GM23338 (cell line): ENCODE measurements around the gene SLCO4A1. TPM values are rescaled to one million over a fixed set of nuclear protein-coding genes. Genes with fewer than 3 reads are reported as not detected.

ENCODE experiments used
- ATAC-seq: fragments of 200-7000 bp; cut with Tn5 transposase; 3 replicates; pipeline ENCODE4 v1.9.1; 2020
- DNase-seq: peaks from one replicate; pipeline ENCODE4 v3.0.0-alpha.2; 2015; ENCODE audit warnings: low spot score
- H2AFZ ChIP-seq: fragments of 200-600 bp; sonication (generic); 2 replicates; pipeline ENCODE4 v1.8.0; 2016; ENCODE audit warnings: antibody characterized with exemption, mild to moderate bottlenecking, moderate library complexity
- H3F3A ChIP-seq: fragments of 200-600 bp; sonication (generic); replicated peaks from 2 replicates; pipeline ENCODE4 v1.8.0; 2017; ENCODE audit warnings: antibody characterized with exemption, mixed run types, low read depth
- H3K27ac ChIP-seq: fragments of 200-600 bp; sonication (generic); 2 replicates; pipeline ENCODE4 v1.6.1; 2016; ENCODE audit warnings: low read depth
- H3K27me3 ChIP-seq: fragments of 200-600 bp; sonication (generic); 2 replicates; pipeline ENCODE4 v1.8.0; 2016; ENCODE audit warnings: mild to moderate bottlenecking, mixed run types, moderate library complexity; ENCODE audit not compliant: insufficient read depth
- H3K36me3 ChIP-seq: fragments of 200-600 bp; sonication (generic); 2 replicates; pipeline ENCODE4 v1.8.0; 2016; ENCODE audit warnings: mild to moderate bottlenecking; ENCODE audit not compliant: insufficient read depth
- H3K4me1 ChIP-seq: fragments of 200-600 bp; sonication (generic); 2 replicates; pipeline ENCODE4 v1.8.0; 2016; ENCODE audit warnings: mild to moderate bottlenecking, moderate library complexity; ENCODE audit not compliant: insufficient read depth
- H3K4me2 ChIP-seq: fragments of 200-600 bp; sonication (generic); 2 replicates; pipeline ENCODE4 v1.7.1; 2017; ENCODE audit warnings: mixed run types
- H3K4me3 ChIP-seq: fragments of 200-600 bp; sonication (generic); 2 replicates; pipeline ENCODE4 v1.6.1; 2016; ENCODE audit warnings: mixed run types
- H3K79me2 ChIP-seq: fragments of 200-600 bp; sonication (generic); replicated peaks from 2 replicates; pipeline ENCODE4 v1.8.0; 2017; ENCODE audit warnings: mild to moderate bottlenecking; ENCODE audit not compliant: insufficient read depth
- H3K9me2 ChIP-seq: fragments of 200-600 bp; sonication (generic); 2 replicates; pipeline ENCODE4 v1.8.0; 2017; ENCODE audit not compliant: insufficient read depth
- H4K20me1 ChIP-seq: fragments of 200-600 bp; sonication (generic); replicated peaks from 2 replicates; pipeline ENCODE4 v1.8.0; 2017; ENCODE audit warnings: mild to moderate bottlenecking; ENCODE audit not compliant: insufficient read depth
- H3K27ac Mint-ChIP-seq: 2 replicates; pipeline ENCODE4 v1.8.0; 2020; ENCODE audit warnings: inconsistent platforms, mild to moderate bottlenecking, moderate library complexity, mixed read lengths
- H3K27me3 Mint-ChIP-seq: 3 replicates; pipeline ENCODE4 v1.8.0; 2022; ENCODE audit warnings: low read depth, mild to moderate bottlenecking, moderate library complexity, mixed read lengths, inconsistent platforms; ENCODE audit not compliant: insufficient read depth, poor library complexity
- H3K36me3 Mint-ChIP-seq: 3 replicates; pipeline ENCODE4 v1.8.0; 2021; ENCODE audit warnings: low read depth, mild to moderate bottlenecking, inconsistent platforms, moderate library complexity, mixed read lengths
- H3K4me1 Mint-ChIP-seq: 3 replicates; pipeline ENCODE4 v1.8.0; 2020; ENCODE audit warnings: mild to moderate bottlenecking, inconsistent platforms, mixed read lengths
- H3K4me3 Mint-ChIP-seq: 3 replicates; pipeline ENCODE4 v1.8.0; 2021; ENCODE audit warnings: moderate library complexity, mild to moderate bottlenecking, inconsistent platforms, mixed read lengths
- H3K9me3 Mint-ChIP-seq: 3 replicates; pipeline ENCODE4 v1.8.0; 2020; ENCODE audit warnings: moderate library complexity, mild to moderate bottlenecking, inconsistent platforms, mixed read lengths
- CREB1 ChIP-seq: fragments of 250-450 bp; sonication (Bioruptor Pico); IDR thresholded peaks from 2 replicates; pipeline ENCODE4 v1.5.0; 2020; ENCODE audit warnings: low read depth, mild to moderate bottlenecking, moderate library complexity
- ETS1 ChIP-seq: IDR thresholded peaks from 2 replicates; pipeline ENCODE4 v1.6.1; 2016; ENCODE audit warnings: antibody characterized with exemption
- EZH2 ChIP-seq: fragments of 200-600 bp; sonication (generic); IDR thresholded peaks from one replicate; pipeline ENCODE4 v1.8.0; 2017; ENCODE audit warnings: antibody characterized with exemption, mild to moderate bottlenecking, low read depth; ENCODE audit not compliant: unreplicated experiment
- JUNB ChIP-seq: IDR thresholded peaks from one replicate; pipeline ENCODE4 v1.6.1; 2016; ENCODE audit warnings: antibody characterized with exemption; ENCODE audit not compliant: unreplicated experiment
- POLR2AphosphoS5 ChIP-seq: IDR thresholded peaks from 2 replicates; pipeline ENCODE4 v1.6.1; 2016; ENCODE audit warnings: antibody characterized with exemption, low read depth
- STAT1 ChIP-seq: IDR thresholded peaks from one replicate; pipeline ENCODE4 v1.6.1; 2016; ENCODE audit warnings: antibody characterized with exemption; ENCODE audit not compliant: unreplicated experiment
- ZNF114 ChIP-seq: fragments of 250-450 bp; sonication (Bioruptor Pico); IDR thresholded peaks from 2 replicates; pipeline ENCODE4 v1.5.0; 2020; ENCODE audit warnings: mild to moderate bottlenecking, moderate library complexity
- ZNF331 ChIP-seq: fragments of 250-450 bp; sonication (Bioruptor Pico); IDR thresholded peaks from 2 replicates; pipeline ENCODE4 v1.5.0; 2020; ENCODE audit warnings: low read depth, mild to moderate bottlenecking, moderate library complexity
- ZNF462 ChIP-seq: fragments of 250-450 bp; sonication (Bioruptor Pico); IDR thresholded peaks from 2 replicates; pipeline ENCODE4 v1.5.0; 2020; ENCODE audit warnings: mild to moderate bottlenecking, moderate library complexity
- polyA plus RNA-seq: library from polyadenylated mRNA; unstranded; fragments of >200 nt; fragmentation: Nextera tagmentation; extraction: Ambion mirVana; gene quantifications from 2 replicates; pipeline ENCODE4 v1.2.1, GENCODE V29; 2016
- total RNA-seq: library from RNA; depleted of rRNA; stranded (reverse); fragments of >200 nt; shearing (Covaris generic); gene quantifications from 2 replicates; pipeline ENCODE4 v1.2.3, GENCODE V29; 2014
- TF ChIP-seq, protein P1 (sequence below), 2 experiments: fragments of 200-600 bp in 1 of 2; sonication (generic) in 1 of 2; conservative IDR thresholded peaks; 2 replicates each; pipeline versions ENCODE4 v1.5.1 to v1.6.1; 2016 to 2017; ENCODE audit warnings: antibody characterized with exemption in 2 of 2, low read depth in 2 of 2, mild to moderate bottlenecking in 2 of 2, moderate library complexity in 1 of 2

SLCO4A1 gene
- total and polyA plus RNA-seq, 2 experiments from 2014 or later, result 28.5 to 41.6 TPM

DNA sequence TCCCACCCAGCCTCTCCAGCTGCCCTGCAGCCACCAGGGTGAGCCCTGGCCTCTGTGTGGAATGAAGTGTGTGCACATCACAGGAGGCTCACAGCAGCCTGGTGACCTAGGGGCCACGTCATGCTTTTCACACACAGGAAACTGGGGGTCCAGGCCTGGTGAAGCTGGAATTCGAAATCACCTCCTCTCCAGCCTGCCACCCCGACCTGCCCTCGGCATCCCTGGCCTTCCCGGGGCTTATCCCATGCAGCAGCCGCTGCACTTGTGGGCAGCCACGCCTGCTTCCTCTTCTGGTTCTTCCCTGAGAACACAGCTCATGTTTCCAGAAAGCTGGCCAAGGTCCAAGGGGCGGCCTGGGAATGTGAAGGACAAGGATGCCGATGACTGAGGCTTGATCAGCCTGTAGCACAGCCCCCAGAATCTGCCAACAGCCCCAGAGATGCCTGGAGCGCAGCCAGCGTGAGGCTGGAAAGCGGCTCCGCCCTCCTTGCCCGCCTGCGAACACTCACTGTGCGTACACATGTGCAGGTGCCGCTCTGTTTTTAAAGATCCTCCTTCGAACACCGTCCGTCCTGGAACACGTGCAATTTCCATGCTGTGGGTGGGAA lies 62.1 kb downstream of the SLCO4A1 start:
- H3K4me1 ChIP-seq, result peaks cover 3% of the 10 kb centered on the region; the same call in 1 of the 2 replicates
- no peaks in the 10 kb centered on the region for H4K20me1 ChIP-seq
- TF ChIP-seq, protein P1, sequence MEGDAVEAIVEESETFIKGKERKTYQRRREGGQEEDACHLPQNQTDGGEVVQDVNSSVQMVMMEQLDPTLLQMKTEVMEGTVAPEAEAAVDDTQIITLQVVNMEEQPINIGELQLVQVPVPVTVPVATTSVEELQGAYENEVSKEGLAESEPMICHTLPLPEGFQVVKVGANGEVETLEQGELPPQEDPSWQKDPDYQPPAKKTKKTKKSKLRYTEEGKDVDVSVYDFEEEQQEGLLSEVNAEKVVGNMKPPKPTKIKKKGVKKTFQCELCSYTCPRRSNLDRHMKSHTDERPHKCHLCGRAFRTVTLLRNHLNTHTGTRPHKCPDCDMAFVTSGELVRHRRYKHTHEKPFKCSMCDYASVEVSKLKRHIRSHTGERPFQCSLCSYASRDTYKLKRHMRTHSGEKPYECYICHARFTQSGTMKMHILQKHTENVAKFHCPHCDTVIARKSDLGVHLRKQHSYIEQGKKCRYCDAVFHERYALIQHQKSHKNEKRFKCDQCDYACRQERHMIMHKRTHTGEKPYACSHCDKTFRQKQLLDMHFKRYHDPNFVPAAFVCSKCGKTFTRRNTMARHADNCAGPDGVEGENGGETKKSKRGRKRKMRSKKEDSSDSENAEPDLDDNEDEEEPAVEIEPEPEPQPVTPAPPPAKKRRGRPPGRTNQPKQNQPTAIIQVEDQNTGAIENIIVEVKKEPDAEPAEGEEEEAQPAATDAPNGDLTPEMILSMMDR (conservative IDR thresholded peaks at IDR 0.05; ENCODE audit: low read depth in 2 of 2), result no peak
- TF ChIP-seq EZH2 (no peak), POLR2AphosphoS5 (no peak), ZNF462 (CRISPR knock-in tag) (no peak), STAT1 (no peak), JUNB (no peak), ZNF331 (CRISPR knock-in tag) (no peak), ZNF114 (CRISPR knock-in tag) (no peak), ETS1 (no peak), CREB1 (CRISPR knock-in tag) (no peak)
- H2AFZ ChIP-seq, result no peak overlapping the region
- no peak overlapping the region for H3K4me2 ChIP-seq
- H3K9me2 ChIP-seq, result no peaks in the 10 kb centered on the region
- peaks cover 15% of the 10 kb centered on the region for H3K27me3 ChIP-seq
- H3K27me3 Mint-ChIP-seq, result peaks cover 19% of the 10 kb centered on the region
- H3K4me1 Mint-ChIP-seq, result peaks cover 5% of the 10 kb centered on the region; the same call in 2 of the 3 replicates
- H3F3A ChIP-seq, result no peaks in the 10 kb centered on the region
- no peak for ATAC-seq
- no peaks in the 10 kb centered on the region for H3K36me3 Mint-ChIP-seq
- DNase-seq, result no peak
- no peaks in the 10 kb centered on the region for H3K79me2 ChIP-seq
- no peaks in the 10 kb centered on the region for H3K9me3 Mint-ChIP-seq
- H3K4me3 Mint-ChIP-seq, result no peak overlapping the region; the same call in 2 of the 3 replicates
- no peaks in the 10 kb centered on the region for H3K36me3 ChIP-seq
- H3K4me3 ChIP-seq, result no peak overlapping the region
- H3K27ac ChIP-seq, result no peak overlapping the region
- H3K27ac Mint-ChIP-seq, result no peak overlapping the region
